ENCODE data around the gene FALEC. TPM values are rescaled to one million over a fixed set of nuclear protein-coding genes. Genes with fewer than 3 reads are reported as not detected.

FALEC gene
- total and polyA plus RNA-seq, 9 of the 15 experiments (the other 6 are each of a cell fraction or from before 2014, with no cell fraction given), result 0.15 to 1.8 (median 0.53) TPM; not detected in 5

DNA sequence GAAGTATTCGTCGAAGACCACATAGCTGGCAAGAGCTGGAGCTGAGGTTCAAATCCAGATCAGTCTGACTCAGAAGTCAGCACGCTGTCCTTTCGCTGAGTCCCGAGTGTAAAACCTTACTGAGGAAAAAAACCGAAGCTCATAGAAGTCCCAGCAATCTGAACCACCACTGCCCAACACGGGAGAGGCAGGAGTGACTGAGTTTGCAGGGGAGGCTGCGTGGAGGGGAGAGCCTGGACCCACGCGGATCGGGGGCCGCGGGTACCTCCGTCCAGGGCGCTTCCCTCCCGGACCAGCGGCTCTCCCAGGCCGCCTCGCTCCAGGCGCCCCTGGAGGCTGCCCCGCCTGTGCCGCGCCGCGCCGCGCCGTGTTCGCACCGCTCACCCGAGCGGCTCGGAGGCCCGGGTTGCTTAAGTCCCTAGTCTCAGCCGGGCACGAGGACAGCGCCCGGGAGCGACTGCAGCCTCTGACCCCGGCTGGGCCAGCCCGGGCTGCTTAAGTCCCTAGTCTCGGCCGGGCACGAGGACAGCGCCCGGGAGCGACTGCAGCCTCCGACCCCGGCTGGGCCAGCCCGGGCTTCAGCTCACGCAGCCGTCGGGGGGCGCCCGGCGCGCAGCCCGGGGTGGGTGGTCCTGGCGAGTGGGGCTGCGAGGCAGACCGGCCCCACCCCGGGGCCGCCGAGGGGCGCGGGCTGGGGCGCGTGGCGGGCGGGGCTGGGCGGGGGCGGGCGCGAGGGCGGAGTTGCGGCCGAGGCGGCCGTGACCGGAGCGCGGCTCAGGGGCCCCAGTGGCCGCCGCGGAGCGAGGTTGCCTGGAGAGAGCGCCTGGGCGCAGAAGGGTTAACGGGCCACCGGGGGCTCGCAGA lies 33.3 kb downstream of the FALEC start, which contains the start of gene ADAMTSL4 (continued):
- TF ChIP-seq MITF (IDR thresholded peaks at IDR 0.05), result no peak
- 0 out of 2 replicates have a peak, but pooled peaks have one; percentile 9 for TF ChIP-seq SOX6 (IDR thresholded peaks at IDR 0.05)
- TF ChIP-seq ZC3H11A (IDR thresholded peaks at IDR 0.05; ENCODE audit: low read depth, low read length), result no peak
- peak; percentile 45 for TF ChIP-seq ATF7 (IDR thresholded peaks at IDR 0.05)
- no peak for TF ChIP-seq HCFC1 (IDR thresholded peaks at IDR 0.05; ENCODE audit: low read depth, low read length)
- no peak for TF ChIP-seq CBX3 (IDR thresholded peaks at IDR 0.05; ENCODE audit: borderline replicate concordance in 1 of 2, low read length in 2 of 2)
- peak; percentile 63 for TF ChIP-seq POLR2B (IDR thresholded peaks at IDR 0.05; ENCODE audit: low read depth, partially characterized antibody)
- no peak for TF ChIP-seq PATZ1 (CRISPR knock-in tag; IDR thresholded peaks at IDR 0.05; ENCODE audit: borderline replicate concordance)
- no peak for TF ChIP-seq TRIM28 (IDR thresholded peaks at IDR 0.05)
- 0 out of 4 replicates have a peak, but pooled peaks of 1 of the 2 experiments have one; percentile 11 for TF ChIP-seq TBL1XR1 (IDR thresholded peaks at IDR 0.05; ENCODE audit: low read length in 2 of 2)
- TF ChIP-seq, protein P1, sequence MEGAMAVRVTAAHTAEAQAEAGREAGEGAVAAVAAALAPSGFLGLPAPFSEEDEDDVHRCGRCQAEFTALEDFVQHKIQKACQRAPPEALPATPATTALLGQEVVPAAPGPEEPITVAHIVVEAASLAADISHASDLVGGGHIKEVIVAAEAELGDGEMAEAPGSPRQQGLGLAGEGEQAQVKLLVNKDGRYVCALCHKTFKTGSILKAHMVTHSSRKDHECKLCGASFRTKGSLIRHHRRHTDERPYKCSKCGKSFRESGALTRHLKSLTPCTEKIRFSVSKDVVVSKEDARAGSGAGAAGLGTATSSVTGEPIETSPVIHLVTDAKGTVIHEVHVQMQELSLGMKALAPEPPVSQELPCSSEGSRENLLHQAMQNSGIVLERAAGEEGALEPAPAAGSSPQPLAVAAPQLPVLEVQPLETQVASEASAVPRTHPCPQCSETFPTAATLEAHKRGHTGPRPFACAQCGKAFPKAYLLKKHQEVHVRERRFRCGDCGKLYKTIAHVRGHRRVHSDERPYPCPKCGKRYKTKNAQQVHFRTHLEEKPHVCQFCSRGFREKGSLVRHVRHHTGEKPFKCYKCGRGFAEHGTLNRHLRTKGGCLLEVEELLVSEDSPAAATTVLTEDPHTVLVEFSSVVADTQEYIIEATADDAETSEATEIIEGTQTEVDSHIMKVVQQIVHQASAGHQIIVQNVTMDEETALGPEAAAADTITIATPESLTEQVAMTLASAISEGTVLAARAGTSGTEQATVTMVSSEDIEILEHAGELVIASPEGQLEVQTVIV (CRISPR knock-in tag; IDR thresholded peaks at IDR 0.05; ENCODE audit: borderline replicate concordance), result no peak
- no peak for TF ChIP-seq CBFA2T3 (IDR thresholded peaks at IDR 0.05)
- TF ChIP-seq RFX1 (IDR thresholded peaks at IDR 0.05), result no peak
- TF ChIP-seq ZNF212 (CRISPR knock-in tag; IDR thresholded peaks at IDR 0.05), result no peak
- no peak for TF ChIP-seq PHTF2 (CRISPR knock-in tag; IDR thresholded peaks at IDR 0.05)
- no peak for TF ChIP-seq MEF2D (tag; conservative IDR thresholded peaks at IDR 0.05; ENCODE audit: low read depth)
- no peak for TF ChIP-seq GTF2A2 (tag; IDR thresholded peaks at IDR 0.05)
- TF ChIP-seq ZNF764 (CRISPR knock-in tag; IDR thresholded peaks at IDR 0.05; ENCODE audit: low read depth), result no peak
- TF ChIP-seq CAMTA2 (CRISPR knock-in tag; conservative IDR thresholded peaks at IDR 0.05), result no peak
- no peak for TF ChIP-seq ZKSCAN8 (CRISPR knock-in tag; IDR thresholded peaks at IDR 0.05)
- no peak for TF ChIP-seq ZNF143 (CRISPR knock-in tag; IDR thresholded peaks at IDR 0.05)
- TF ChIP-seq TAF1 (IDR thresholded peaks at IDR 0.05; ENCODE audit: control insufficient read depth, extremely low read depth, insufficient read depth, low read length, severe bottlenecking), result peak; percentile 71
- no peak for TF ChIP-seq TRIM24 (IDR thresholded peaks at IDR 0.05)
- TF ChIP-seq ATF4 (CRISPR knock-in tag; IDR thresholded peaks at IDR 0.05), result peak; percentile 49; the same call in 1 of the 2 replicates

Measured in K562 (cell line).